ENCODE results near the gene GPR156.

The GPR156 gene

DNA sequence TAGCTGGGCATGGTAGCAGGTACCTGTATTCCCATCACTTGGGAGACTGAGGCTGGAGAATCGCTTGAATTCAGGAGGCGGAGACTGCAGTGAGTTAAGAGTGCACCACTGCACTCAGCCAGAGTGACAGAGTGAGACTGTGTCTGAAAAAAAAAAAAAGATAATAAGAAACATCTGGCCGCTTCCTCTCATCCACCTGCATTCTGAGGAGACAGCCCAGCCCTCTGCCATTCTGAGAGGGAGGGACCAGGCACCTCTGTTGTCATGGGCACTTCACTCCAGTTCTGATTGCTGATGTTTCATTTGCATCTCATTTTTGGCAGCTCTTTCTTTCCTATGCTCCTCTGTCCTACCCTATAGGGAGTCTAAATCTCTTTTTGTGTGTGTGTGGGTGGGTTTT is 154.4 kb downstream of the GPR156 start:
- TF ChIP-seq, protein P1, sequence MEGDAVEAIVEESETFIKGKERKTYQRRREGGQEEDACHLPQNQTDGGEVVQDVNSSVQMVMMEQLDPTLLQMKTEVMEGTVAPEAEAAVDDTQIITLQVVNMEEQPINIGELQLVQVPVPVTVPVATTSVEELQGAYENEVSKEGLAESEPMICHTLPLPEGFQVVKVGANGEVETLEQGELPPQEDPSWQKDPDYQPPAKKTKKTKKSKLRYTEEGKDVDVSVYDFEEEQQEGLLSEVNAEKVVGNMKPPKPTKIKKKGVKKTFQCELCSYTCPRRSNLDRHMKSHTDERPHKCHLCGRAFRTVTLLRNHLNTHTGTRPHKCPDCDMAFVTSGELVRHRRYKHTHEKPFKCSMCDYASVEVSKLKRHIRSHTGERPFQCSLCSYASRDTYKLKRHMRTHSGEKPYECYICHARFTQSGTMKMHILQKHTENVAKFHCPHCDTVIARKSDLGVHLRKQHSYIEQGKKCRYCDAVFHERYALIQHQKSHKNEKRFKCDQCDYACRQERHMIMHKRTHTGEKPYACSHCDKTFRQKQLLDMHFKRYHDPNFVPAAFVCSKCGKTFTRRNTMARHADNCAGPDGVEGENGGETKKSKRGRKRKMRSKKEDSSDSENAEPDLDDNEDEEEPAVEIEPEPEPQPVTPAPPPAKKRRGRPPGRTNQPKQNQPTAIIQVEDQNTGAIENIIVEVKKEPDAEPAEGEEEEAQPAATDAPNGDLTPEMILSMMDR (IDR thresholded peaks at IDR 0.05; ENCODE audit: low read depth, low read length) = no peak

DNA sequence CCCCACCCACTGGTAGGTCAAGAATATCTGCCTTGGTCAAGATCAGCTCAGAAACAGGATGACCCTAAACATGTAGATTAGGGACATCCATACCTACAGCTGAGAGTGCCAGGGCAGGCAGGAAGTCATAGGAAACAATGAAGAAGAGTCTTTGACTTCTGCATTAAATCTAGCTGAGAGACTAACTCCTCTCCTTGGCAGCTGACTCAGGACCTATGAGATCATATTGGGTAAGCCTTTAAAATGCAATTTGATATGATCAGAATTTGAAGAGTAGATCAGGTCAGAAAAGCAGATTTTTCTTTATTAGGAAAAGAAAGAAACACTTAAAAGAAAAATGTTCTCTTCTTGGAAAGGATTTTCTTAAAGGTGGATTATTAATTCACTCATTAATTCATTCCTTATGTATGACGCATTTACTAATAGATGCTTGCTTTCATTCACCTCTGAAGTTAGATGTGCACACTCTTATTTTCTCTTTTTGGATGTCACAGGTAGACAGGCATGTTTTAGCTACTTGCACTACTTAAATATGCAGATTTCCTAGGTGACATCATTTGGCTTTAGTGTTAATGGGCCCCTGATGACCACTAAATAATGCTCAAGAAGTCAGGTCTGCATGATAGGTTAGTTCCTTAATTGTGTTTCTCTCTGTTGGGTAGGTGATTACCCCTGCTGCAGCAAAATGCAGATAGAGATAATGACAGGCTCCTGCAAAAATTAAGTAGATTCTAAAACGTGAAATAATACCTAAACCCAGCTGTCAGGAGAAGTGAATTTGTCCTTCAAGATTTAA is 155.1 kb downstream of the GPR156 start:
- TF ChIP-seq, protein P1 (IDR thresholded peaks at IDR 0.05; ENCODE audit: low read depth, low read length) = no peak
- no peak overlapping the region for H3K4me3 ChIP-seq (ENCODE audit: low read depth, low read length)

More for the DNA sequence above, 154.4 kb downstream of the GPR156 start:
- no peak overlapping the region for H3K4me3 ChIP-seq (ENCODE audit: low read depth, low read length)

DNA sequence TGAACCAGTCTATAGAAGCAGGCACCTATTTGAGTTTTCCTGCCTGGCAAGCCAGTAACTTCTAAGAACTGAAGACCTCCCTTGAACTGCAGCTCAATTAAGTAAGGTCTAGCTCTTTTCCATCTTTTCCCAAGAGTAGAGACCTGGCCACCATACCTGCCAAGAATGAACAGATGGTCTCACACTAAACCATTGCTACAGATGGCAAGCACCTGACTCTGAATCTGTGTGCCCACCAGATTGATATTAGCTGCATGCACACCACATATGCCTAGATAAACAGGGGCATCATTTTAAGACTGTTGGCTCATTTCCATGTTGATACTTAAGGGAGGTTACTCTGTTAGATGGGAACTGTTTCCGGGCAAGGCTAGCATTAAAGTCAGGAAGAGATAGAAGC is 156.0 kb downstream of the GPR156 start:
- TF ChIP-seq, protein P1 (IDR thresholded peaks at IDR 0.05; ENCODE audit: low read depth, low read length) = no peak
- no peak overlapping the region for H3K4me3 ChIP-seq (ENCODE audit: low read depth, low read length)

DNA sequence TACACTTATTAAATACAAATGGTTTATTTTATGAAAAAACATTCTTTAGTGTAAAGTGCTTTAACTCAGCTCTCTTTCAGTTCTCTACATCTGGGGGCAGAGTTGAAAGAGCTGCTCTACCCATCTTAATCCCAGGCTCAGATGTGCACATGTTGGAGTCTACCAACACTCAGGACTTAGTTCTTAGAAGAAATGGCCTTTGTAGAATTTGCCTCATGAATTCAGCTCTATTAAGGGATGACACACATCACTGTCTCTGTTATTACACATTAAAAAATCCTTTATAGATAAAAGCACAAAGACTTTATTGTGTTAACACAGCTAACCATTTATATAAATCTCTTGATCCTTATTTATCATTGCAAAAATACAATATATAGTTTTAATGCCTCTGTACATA is 159.0 kb downstream of the GPR156 start:
- TF ChIP-seq, protein P1 (IDR thresholded peaks at IDR 0.05; ENCODE audit: low read depth, low read length) = no peak
- H3K4me3 ChIP-seq (ENCODE audit: low read depth, low read length) = no peak overlapping the region

DNA sequence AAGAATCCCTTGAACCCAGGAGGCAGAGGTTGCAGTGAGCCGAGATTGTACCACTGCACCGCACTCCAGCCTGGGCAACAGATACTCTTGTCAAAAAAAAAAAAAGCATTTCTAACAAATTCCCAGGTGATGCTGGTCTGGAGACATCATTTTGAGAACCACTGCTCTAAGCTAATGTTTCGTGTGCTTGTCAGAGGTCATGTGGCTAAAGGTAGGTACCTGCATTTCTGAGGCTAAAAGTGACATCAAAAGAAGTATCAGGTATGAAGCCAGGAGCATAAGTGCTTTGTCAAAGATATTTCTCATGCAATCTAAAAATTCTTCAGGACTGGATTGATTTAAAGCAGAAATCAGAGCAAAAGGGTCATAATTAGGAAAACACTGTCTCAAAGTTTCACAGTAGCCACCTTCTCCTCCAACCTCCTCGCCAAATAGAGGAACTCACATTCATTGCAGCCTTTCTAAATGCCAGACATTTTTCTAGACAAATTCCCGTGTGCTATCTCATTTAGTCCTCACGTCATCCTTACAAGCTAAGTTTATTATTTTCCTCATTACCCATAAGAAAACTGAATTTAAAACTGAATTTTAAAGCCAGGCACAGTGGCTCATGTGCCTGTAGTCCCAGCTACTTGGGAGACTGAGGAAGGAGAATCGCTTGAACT is 165.0 kb downstream of the GPR156 start:
- TF ChIP-seq, protein P1 (IDR thresholded peaks at IDR 0.05; ENCODE audit: low read depth, low read length) = no peak

More for the DNA sequence above, 165.0 kb downstream of the GPR156 start:
- no peak overlapping the region for H3K4me3 ChIP-seq (ENCODE audit: low read depth, low read length)
